Hepatocyte (in vitro differentiated cells): Measurements from ENCODE around the gene TMCO5A.

ENCODE experiments used
- CTCF ChIP-seq: fragments of 200-600 bp; sonication (generic); IDR thresholded peaks from 2 replicates; pipeline ENCODE4 v1.5.1; 2016; ENCODE audit warnings: antibody characterized with exemption, mild to moderate bottlenecking; ENCODE audit not compliant: poor library complexity
- EZH2 ChIP-seq: fragments of 200-600 bp; sonication (generic); IDR thresholded peaks from 2 replicates; pipeline ENCODE4 v1.6.1; 2016; ENCODE audit warnings: antibody characterized with exemption, mild to moderate bottlenecking, borderline replicate concordance
- EZH2phosphoT487 ChIP-seq: fragments of 200-600 bp; sonication (generic); IDR thresholded peaks from one replicate; pipeline ENCODE4 v1.6.1; 2018; ENCODE audit warnings: antibody characterized with exemption, mild to moderate bottlenecking, low read depth, moderate library complexity; ENCODE audit not compliant: unreplicated experiment, severe bottlenecking

DNA sequence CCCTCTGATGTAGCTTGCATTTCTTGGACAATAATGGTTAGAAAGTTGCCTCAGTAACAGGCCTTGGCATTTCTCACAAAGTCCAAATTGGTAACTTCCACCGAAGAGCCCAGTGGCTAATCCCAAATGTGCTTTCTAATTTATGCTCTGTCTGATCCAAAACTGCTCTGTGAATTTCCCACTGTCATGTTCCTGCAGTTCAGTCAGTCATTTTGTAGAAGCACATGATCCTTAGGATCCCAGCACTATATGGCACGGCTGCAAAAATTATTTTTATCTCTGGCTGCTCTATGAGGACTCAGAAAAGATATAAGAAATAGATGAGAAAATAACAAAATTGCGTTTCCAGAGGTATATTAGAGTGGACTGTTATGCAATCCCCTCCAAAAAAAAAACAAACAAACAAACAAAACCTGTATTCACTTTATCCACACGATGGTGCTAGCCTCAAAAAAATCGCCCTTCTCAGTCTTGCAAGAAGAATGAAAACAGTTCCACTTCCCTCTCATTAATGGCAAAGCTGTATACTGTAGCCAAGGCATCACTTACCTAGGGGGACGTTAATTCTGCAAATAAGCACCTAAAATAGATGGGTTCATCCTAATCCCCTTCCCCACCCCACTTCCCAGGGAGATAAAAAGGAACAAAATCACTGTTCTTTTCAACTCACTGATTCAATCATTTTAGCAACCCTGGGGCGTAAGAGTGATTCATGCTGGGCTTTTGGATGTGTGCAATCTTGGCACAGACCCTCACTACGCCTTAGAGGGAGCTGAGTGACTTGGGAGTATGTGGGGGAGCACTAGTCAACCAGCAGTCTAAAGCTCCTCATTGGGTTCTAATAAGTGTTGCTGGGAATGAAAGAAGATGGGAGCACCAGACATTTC lies 61.3 kb downstream of the TMCO5A start:
- peak; percentile 80 for TF ChIP-seq CTCF
- no peak for TF ChIP-seq EZH2
- no peak for TF ChIP-seq EZH2phosphoT487
